Heart left ventricle (tissue), 16 donors: ENCODE measurements around the gene ZNF837. TPM values are rescaled to one million over a fixed set of nuclear protein-coding genes. Genes with fewer than 3 reads are reported as not detected.

Experiments
- ATAC-seq, 4 donors: fragments of 200-7000 bp; cut with Tn5 transposase; one replicate each; pipeline ENCODE4 v1.9.1; 2020 to 2022; ENCODE audit warnings: moderate library complexity in 4 of 4, mild to moderate bottlenecking in 3 of 4, moderate number of reproducible peaks in 1 of 4
- DNase-seq, 5 donors: peaks; one replicate each; pipeline ENCODE4 v3.0.0-alpha.2; 2020
- H3K27ac ChIP-seq, 12 donors: fragments of 200-600 bp; sonication (generic) in 4 of 12; one replicate each; pipeline versions ENCODE4 v1.5.0 to v1.8.0; 2016 to 2022; ENCODE audit warnings: mild to moderate bottlenecking in 2 of 12
- H3K27me3 ChIP-seq, 9 donors: fragments of 200-600 bp; sonication (generic) in 2 of 9; one replicate each; pipeline versions ENCODE4 v1.5.1 to v1.8.0; 2016 to 2022; ENCODE audit warnings: mild to moderate bottlenecking in 3 of 9
- H3K36me3 ChIP-seq, 9 donors: fragments of 200-600 bp; sonication (generic) in 2 of 9; one replicate each; pipeline versions ENCODE4 v1.5.0 to v1.8.0; 2018 to 2022; ENCODE audit warnings: mild to moderate bottlenecking in 2 of 9
- H3K4me1 ChIP-seq, 12 donors: fragments of 200-600 bp; sonication (generic) in 4 of 12; one replicate each; pipeline versions ENCODE4 v1.5.0 to v1.8.0; 2016 to 2022; ENCODE audit warnings: mild to moderate bottlenecking in 3 of 12
- H3K4me3 ChIP-seq, 12 donors: fragments of 200-600 bp; sonication (generic) in 4 of 12; one replicate each; pipeline versions ENCODE4 v1.5.0 to v1.8.0; 2017 to 2022; ENCODE audit warnings: mild to moderate bottlenecking in 9 of 12, moderate library complexity in 4 of 12
- H3K9me3 ChIP-seq, 12 donors: fragments of 200-600 bp; sonication (generic) in 4 of 12; one replicate each; pipeline versions ENCODE4 v1.5.0 to v1.8.0; 2016 to 2022; ENCODE audit warnings: mild to moderate bottlenecking in 1 of 12
- POLR2A ChIP-seq, 2 donors: fragments of 450-650 bp; IDR thresholded peaks; one replicate each; pipeline ENCODE4 v1.6.1; 2017; ENCODE audit warnings: antibody characterized with exemption in 2 of 2, mild to moderate bottlenecking in 2 of 2, moderate library complexity in 2 of 2
- WGBS, 4 donors: extraction: QIAGEN DNeasy Blood & Tissue Kit in 2 of 4; methylation state at CpG; one replicate each; pipeline versions ENCODE4 v1.1.5 to v1.1.7; 2013 to 2018; 5-methylcytosine and 5-hydroxymethylcytosine counted together
- intact Hi-C, 10 donors: fragments of 100-400 bp; cut with DNase I; formaldehyde crosslinking; loops; one replicate each; pipeline versions ENCODE4 v1.11.1 to v1.14.2; 2022
- polyA plus RNA-seq, 2 donors: library from polyadenylated mRNA; stranded (reverse); fragments of 200-250 nt; gene quantifications; one replicate each; pipeline ENCODE4 v1.2.3, GENCODE V29; 2013
- total RNA-seq, 9 donors: library from RNA; depleted of rRNA in 2 of 9; stranded (reverse); fragments of >200 nt in 2 of 9; fragmentation: NEBNext Ultra II Directional in 3 of 9; extraction: Animal tissue kit (Norgen Biotek cat#: 25700) in 3 of 9; gene quantifications; one replicate each; pipeline versions ENCODE4 v1.1.0 to v1.2.4, GENCODE V29; 2016 to 2023
- TF ChIP-seq, protein P1 (sequence below), 12 donors: fragments of 200-600 bp; sonication (generic) in 4 of 12; IDR thresholded peaks; one replicate each; pipeline versions ENCODE4 v1.5.0 to v1.8.0; 2018 to 2022; ENCODE audit warnings: antibody characterized with exemption in 12 of 12, mild to moderate bottlenecking in 5 of 12
- donor health status: ischemic (EF 13 %, LVEDD 7.1; RV severe dilation, severe dysfunction).
- donor health status: healthy with polysubstance abuse.
- donor health status: DM: no; HTN: yes; CAD: no.
- donor health status: DM: no; HTN: no; CAD: no.
- donor health status: ischemic (EF 25% LVEDD 6.9; RV normal size, moderate dysfunction).
- donor health status: ischemic (EF 25% LVEDD 5.7; RV mildly dilated, moderate dysfunction).
- donor health status: healthy.
- donor health status: DM: yes; HTN: yes; CAD: no.
- donor health status: ischemic (EF 35%, LVEDD 5.7; RV mildly dilated, moderate dysfunction).
- donor health status: nonischemic (EF 11% LVEDD 7.7; RV severe dilation, severe dysfunction).
- donor health status: DM: yes; HTN: yes; CAD: no.
- donor health status: PGD.
- donor health status: ischemic (EF 29% LVEDD 5.4; RV normal size, mild dysfunction).
- donor health status: nonischemic (EF 23%, LVEDD 6.1; RV moderate dilation, normal function).

The ZNF837 gene
- total and polyA plus RNA-seq, 11 donors: 0.17 to 0.75 (median 0.57) TPM; not detected in 2

DNA sequence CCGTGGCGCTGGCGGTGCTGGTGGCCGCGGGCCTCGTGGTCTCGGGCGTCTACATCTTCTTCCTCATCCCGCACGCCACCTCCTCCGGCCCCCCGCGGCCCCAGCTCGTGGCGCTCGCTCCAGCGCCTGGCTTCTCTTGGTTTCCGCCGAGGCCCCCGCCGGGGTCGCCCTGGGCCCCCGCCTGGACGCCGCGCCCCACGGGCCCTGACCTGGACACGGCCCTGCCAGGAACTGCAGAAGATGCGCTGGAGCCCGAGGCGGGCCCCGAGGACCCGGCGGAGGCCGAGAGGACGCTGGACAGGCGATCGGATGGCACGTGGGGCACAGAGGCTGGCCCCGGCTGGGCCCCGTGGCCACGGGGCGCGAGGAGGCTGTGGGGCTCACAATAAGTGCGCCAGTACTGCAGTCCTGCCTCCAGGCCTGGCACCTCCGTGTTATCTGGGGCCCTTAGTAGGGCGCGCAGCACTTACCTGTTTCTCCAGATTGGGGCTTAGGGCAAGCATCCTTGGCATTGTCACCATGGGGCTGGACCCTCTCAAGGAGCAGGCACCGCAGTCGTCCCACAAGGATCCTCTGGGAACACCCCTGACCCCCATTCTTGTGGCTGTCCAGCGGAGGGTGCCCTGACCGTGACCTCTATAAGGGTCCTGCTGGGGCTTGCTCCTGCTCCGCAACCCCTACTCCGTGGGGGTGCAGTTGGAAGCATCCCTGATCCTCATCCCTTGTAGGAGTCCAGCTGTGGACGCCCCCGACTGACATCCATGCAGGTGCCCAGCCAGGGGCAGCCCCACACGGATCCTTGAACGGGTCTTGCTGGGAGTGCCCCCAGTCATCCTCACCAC lies 16.1 kb upstream of the ZNF837 start:
- Histone ChIP-seq H3K27ac (no peak overlapping the region), H3K4me1 (peaks cover 3 to 28% (median 11%) of the 10 kb centered on the region in 12 donors), H3K4me3 (peak overlapping the region in 1 of 12 donors; percentile 27), H3K36me3 (peaks cover 0 to 35% (median 28%) of the 10 kb centered on the region in 9 donors), H3K9me3 (no peaks in the 10 kb centered on the region), H3K27me3 (peaks cover 5 to 25% (median 16%) of the 10 kb centered on the region in 9 donors)
- no peak for DNase-seq
- TF ChIP-seq, protein P1, sequence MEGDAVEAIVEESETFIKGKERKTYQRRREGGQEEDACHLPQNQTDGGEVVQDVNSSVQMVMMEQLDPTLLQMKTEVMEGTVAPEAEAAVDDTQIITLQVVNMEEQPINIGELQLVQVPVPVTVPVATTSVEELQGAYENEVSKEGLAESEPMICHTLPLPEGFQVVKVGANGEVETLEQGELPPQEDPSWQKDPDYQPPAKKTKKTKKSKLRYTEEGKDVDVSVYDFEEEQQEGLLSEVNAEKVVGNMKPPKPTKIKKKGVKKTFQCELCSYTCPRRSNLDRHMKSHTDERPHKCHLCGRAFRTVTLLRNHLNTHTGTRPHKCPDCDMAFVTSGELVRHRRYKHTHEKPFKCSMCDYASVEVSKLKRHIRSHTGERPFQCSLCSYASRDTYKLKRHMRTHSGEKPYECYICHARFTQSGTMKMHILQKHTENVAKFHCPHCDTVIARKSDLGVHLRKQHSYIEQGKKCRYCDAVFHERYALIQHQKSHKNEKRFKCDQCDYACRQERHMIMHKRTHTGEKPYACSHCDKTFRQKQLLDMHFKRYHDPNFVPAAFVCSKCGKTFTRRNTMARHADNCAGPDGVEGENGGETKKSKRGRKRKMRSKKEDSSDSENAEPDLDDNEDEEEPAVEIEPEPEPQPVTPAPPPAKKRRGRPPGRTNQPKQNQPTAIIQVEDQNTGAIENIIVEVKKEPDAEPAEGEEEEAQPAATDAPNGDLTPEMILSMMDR (IDR thresholded peaks at IDR 0.05): no peak
- TF ChIP-seq POLR2A (IDR thresholded peaks at IDR 0.05): no peak
- 23 to 46% (median 32%) methylated on average over 36 to 58 of the region's 58 CpGs for whole genome bisulfite sequencing, 4 donors
- intact Hi-C loops: no loop called here
- ATAC-seq: no peak

DNA sequence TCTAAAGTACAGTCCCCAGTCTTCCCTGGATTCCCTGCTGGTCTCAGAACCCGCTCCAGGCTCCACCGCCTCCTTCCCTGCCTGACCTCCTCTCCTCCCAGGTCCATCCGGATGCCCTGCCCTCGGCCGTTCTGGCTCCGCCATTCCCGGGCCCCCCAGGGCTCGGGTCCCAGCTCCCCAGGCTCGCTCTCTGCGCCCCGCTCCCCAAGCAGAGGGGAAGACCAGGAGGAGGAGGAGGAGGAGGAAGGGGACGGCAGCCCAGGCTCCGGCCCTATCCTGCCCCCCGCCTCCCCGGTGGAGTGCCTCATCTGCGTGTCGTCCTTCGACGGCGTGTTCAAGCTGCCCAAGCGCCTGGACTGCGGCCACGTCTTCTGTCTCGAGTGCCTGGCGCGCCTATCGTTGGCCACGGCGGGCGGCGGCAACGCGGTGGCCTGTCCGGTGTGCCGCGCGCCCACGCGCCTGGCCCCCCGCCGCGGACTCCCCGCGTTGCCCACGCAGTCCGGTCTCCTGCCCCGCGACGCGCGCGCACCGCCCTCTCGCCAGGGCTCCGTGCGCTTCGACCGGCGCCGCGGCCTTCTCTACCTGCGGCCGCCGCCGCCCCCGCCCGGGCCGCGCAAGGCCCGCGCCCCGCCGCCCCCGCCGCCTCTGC lies 15.3 kb upstream of the ZNF837 start:
- ATAC-seq (no peak), DNase-seq (no peak)
- TF ChIP-seq, protein P1 (IDR thresholded peaks at IDR 0.05): no peak
- no peak for TF ChIP-seq POLR2A (IDR thresholded peaks at IDR 0.05)
- Histone ChIP-seq H3K4me1 (peaks cover 3 to 23% (median 8%) of the 10 kb centered on the region in 12 donors), H3K36me3 (peaks cover 0 to 43% (median 34%) of the 10 kb centered on the region in 9 donors), H3K27me3 (peaks cover 5 to 25% (median 16%) of the 10 kb centered on the region in 9 donors), H3K27ac (no peak overlapping the region), H3K9me3 (no peaks in the 10 kb centered on the region), H3K4me3 (peak overlapping the region in 5 of 12 donors; percentile 12 to 40 (median 25))
- intact Hi-C loops: no loop called here
- WGBS, 4 donors: 2 to 4% (median 3%) methylated on average over 22 to 75 of the region's 75 CpGs

DNA sequence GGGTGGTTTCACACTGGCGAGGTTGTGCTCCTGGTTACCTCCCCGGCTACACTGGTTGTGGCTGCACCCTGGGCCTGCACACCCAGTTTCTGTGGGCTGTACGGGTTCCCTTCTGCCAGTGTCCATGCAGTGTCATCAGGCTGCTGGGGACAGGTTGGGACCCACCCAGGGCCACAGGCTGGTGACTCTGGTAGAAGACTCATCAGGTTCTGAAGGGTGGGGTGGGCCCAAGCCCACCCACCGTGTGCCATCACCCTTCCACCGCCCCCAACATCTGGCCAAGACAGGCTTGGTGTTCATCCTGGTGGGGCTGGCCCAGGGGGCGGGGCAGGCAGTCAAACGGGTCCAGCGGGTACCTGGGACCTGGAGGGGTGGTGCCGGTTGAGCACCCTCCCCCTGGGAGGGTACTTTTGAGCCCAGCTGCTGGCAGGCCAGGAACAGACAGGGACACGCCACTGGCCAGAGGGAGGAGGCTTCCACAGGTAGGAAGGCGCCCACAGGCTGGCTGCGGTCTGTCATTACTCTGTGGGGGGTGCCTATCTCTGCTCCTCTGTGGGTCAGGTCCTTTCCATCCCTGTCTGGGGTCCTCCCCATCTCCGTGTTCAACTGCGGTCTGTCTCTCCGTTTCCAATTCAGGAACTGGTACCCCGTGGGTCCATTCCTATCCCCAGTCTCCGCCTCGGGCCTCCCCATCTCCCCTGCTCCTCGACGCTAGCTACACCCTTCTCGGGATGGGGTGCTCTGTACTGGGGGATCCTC lies 14.6 kb upstream of the ZNF837 start, which contains the start of gene RNF225:
RNF225 (plus strand) TSS at position 437 of the 759 bp plus-strand sequence. CDS start 434 bp downstream, outside the sequence.
- DNase-seq: no peak
- Histone ChIP-seq H3K4me1 (peaks cover under 1 to 21% (median 3%) of the 10 kb centered on the region in 12 donors), H3K9me3 (no peaks in the 10 kb centered on the region), H3K27me3 (peaks cover 5 to 25% (median 16%) of the 10 kb centered on the region in 9 donors), H3K36me3 (peaks cover 0 to 50% (median 41%) of the 10 kb centered on the region in 9 donors), H3K4me3 (peak within 1 kb of the TSS in 5 of 12 donors; percentile 12 to 40 (median 25)), H3K27ac (no peak within 1 kb of the TSS)
- peak in 3 of 4 donors; percentile 6 to 21 (median 15) for ATAC-seq
- 39 to 48% (median 42%) methylated on average over 16 to 21 of the region's 21 CpGs for WGBS, 4 donors
- intact Hi-C loops: no loop called here
- no peak for TF ChIP-seq POLR2A (IDR thresholded peaks at IDR 0.05)
- TF ChIP-seq, protein P1 (IDR thresholded peaks at IDR 0.05): no peak
